ENCODE data around the gene TEAD4. TPM values are rescaled to one million over a fixed set of nuclear protein-coding genes. Genes with fewer than 3 reads are reported as not detected.

The TEAD4 gene
- total and polyA plus RNA-seq, 11 donors: 5.7 to 59.2 (median 16.1) TPM

DNA sequence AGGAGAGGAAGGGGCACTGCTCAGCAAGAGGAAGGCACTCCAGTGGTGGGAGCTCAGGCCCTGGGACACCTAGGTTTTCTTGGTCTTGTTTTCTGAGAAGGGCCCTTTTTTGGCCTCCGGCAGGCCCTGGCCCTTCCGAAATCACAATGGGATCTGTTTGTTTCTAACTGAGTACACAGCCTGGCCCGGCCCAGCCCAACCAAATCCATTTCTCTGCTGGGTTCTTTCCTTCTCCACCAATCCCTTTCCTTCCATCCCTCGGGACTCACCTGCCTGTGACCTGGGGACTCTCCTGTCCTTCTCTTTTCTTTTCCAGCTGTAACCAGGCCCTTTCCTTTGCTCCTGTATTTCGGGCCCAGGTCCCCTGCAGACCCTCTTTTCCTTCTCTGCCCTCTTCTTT lies 18.6 kb downstream of the TEAD4 start:
- intact Hi-C loops (cut with DNase I): no loop called here
- Histone ChIP-seq H3K4me1 (peaks cover 0 to 25% (median 8%) of the 10 kb centered on the region in 12 donors), H3K9me3 (no peaks in the 10 kb centered on the region), H3K27me3 (no peaks in the 10 kb centered on the region), H3K36me3 (peaks cover 0 to 11% (median 2%) of the 10 kb centered on the region in 9 donors), H3K4me3 (no peak overlapping the region), H3K27ac (no peak overlapping the region)
- no peak for DNase-seq
- TF ChIP-seq, protein P1, sequence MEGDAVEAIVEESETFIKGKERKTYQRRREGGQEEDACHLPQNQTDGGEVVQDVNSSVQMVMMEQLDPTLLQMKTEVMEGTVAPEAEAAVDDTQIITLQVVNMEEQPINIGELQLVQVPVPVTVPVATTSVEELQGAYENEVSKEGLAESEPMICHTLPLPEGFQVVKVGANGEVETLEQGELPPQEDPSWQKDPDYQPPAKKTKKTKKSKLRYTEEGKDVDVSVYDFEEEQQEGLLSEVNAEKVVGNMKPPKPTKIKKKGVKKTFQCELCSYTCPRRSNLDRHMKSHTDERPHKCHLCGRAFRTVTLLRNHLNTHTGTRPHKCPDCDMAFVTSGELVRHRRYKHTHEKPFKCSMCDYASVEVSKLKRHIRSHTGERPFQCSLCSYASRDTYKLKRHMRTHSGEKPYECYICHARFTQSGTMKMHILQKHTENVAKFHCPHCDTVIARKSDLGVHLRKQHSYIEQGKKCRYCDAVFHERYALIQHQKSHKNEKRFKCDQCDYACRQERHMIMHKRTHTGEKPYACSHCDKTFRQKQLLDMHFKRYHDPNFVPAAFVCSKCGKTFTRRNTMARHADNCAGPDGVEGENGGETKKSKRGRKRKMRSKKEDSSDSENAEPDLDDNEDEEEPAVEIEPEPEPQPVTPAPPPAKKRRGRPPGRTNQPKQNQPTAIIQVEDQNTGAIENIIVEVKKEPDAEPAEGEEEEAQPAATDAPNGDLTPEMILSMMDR (IDR thresholded peaks at IDR 0.05): no peak
- TF ChIP-seq POLR2A (IDR thresholded peaks at IDR 0.05): no peak
- 93 to 97% (median 95%) methylated on average over 5 of the region's 5 CpGs for WGBS, 4 donors
- no peak for ATAC-seq

DNA sequence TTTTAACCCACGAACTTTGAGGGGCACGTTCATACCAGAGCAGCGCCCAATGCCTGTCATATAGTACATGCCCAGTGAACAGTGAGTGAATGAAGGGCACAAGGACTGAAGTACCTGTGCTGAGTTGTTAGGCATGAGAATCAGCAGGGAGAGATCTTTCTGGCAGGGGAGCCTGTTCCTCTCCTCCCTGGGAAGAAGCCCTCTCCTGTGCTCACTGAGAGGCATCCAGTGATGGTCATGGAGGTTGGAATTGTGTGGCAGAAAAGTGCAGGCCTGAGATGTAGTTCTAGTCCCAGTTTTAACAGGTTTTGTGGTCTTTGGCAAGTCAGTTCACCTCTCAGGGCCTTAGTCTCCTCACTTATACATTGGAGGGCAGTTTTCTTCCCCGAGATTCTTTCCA lies 20.6 kb downstream of the TEAD4 start:
- DNase-seq: no peak
- no peak overlapping the region for H3K27ac ChIP-seq
- H3K4me3 ChIP-seq: no peak overlapping the region
- intact Hi-C loops (cut with DNase I): no loop called here
- WGBS, 4 donors: 94 to 96% (median 95%) methylated on average over 4 of the region's 4 CpGs
- H3K27me3 ChIP-seq: no peaks in the 10 kb centered on the region
- ATAC-seq: no peak
- peaks cover 0 to 26% (median 4%) of the 10 kb centered on the region in 12 donors for H3K4me1 ChIP-seq
- H3K36me3 ChIP-seq: peaks cover 0 to 11% (median 2%) of the 10 kb centered on the region in 9 donors
- TF ChIP-seq, protein P1 (IDR thresholded peaks at IDR 0.05): no peak
- no peak for TF ChIP-seq POLR2A (IDR thresholded peaks at IDR 0.05)
- no peaks in the 10 kb centered on the region for H3K9me3 ChIP-seq

DNA sequence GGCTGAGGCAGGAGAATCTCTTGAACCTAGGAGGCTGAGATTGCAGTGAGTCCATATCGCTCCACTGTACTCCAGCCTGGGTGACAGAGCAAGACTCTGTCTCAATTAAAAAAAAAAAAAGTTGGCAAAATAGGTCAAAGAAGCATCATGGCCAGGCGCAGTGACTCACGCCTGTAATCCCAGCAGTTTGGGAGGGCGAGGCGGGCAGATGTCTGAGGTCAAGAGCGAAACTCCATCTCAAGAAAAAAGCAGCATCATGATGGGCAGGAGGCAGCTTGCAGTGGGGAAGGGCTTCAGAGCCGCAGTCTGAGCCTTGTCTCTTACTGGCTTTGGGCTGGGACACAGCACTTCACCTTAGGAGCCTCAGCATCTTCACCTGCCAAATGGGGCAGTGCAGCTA lies 21.4 kb downstream of the TEAD4 start:
- Histone ChIP-seq H3K27me3 (no peaks in the 10 kb centered on the region), H3K36me3 (peaks cover 0 to 11% (median 2%) of the 10 kb centered on the region in 9 donors), H3K9me3 (no peaks in the 10 kb centered on the region), H3K27ac (no peak overlapping the region), H3K4me1 (peaks cover 0 to 26% (median 4%) of the 10 kb centered on the region in 12 donors), H3K4me3 (no peak overlapping the region)
- TF ChIP-seq POLR2A (IDR thresholded peaks at IDR 0.05): no peak
- TF ChIP-seq, protein P1 (IDR thresholded peaks at IDR 0.05): no peak
- intact Hi-C loops (cut with DNase I): no loop called here
- ATAC-seq (no peak), DNase-seq (no peak)
- 82 to 91% (median 84%) methylated on average over 7 of the region's 7 CpGs for WGBS, 4 donors

DNA sequence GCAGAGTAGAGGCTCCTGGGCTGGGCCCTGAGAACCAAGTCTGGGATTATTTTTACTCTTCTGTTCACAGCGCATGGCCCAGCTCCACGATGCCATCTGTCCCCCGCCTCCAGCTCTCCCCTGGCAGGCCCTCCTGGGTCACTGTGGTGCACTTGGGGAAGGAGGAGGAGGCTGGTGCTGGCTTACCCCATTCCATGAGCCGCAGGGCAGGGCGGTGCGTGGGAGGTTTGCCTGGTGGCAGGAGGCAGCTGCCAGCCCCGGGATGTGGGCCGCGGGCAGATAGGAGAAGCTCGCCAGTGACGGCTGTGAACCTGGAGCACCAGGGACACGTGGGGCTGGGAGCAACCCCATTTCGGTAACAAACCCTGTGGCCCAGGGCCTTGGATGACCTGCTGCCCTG lies 23.2 kb downstream of the TEAD4 start:
- Histone ChIP-seq H3K27ac (no peak overlapping the region), H3K9me3 (no peaks in the 10 kb centered on the region), H3K4me3 (no peak overlapping the region), H3K36me3 (peaks cover 0 to 11% (median 2%) of the 10 kb centered on the region in 9 donors), H3K27me3 (no peaks in the 10 kb centered on the region), H3K4me1 (peaks cover 0 to 19% (median 0%) of the 10 kb centered on the region in 12 donors)
- intact Hi-C loops (cut with DNase I): no loop called here
- TF ChIP-seq, protein P1 (IDR thresholded peaks at IDR 0.05): no peak
- TF ChIP-seq POLR2A (IDR thresholded peaks at IDR 0.05): no peak
- ATAC-seq: peak in 1 of 4 donors; percentile 27
- no peak for DNase-seq
- WGBS, 4 donors: 95 to 98% (median 96%) methylated on average over 13 of the region's 13 CpGs
